Hepatocyte (in vitro differentiated cells): Measurements from ENCODE around the gene SCYGR3.

Experiments
- CTCF ChIP-seq: fragments of 200-600 bp; sonication (generic); IDR thresholded peaks from 2 replicates; pipeline ENCODE4 v1.5.1; 2016; ENCODE audit warnings: antibody characterized with exemption, mild to moderate bottlenecking; ENCODE audit not compliant: poor library complexity
- EZH2 ChIP-seq: fragments of 200-600 bp; sonication (generic); IDR thresholded peaks from 2 replicates; pipeline ENCODE4 v1.6.1; 2016; ENCODE audit warnings: antibody characterized with exemption, mild to moderate bottlenecking, borderline replicate concordance
- EZH2phosphoT487 ChIP-seq: fragments of 200-600 bp; sonication (generic); IDR thresholded peaks from one replicate; pipeline ENCODE4 v1.6.1; 2018; ENCODE audit warnings: antibody characterized with exemption, mild to moderate bottlenecking, low read depth, moderate library complexity; ENCODE audit not compliant: unreplicated experiment, severe bottlenecking

DNA sequence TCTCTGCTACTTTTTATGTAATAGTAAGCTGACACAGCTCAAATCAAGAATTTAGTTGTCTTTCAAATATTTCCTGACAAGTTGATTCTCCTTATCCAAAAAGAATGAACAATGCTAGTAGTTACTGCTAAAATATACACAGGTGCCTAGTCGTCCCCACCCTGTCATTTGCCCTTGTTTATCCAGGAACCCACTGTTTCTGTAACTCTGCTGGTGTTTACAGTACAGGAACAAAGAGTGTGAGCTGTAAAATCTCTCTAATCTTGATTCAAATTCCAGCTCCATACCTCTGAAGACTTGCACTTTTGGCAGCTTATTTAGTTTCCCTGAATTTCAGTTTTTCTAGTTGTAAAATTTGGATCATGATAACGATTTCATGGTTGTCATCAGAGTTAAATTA, 37.1 kb downstream of the SCYGR3 start:
- TF ChIP-seq EZH2 (no peak), CTCF (no peak), EZH2phosphoT487 (no peak)
